H9 (cell line): ENCODE measurements around the gene CKLF. TPM values are rescaled to one million over a fixed set of nuclear protein-coding genes. Genes with fewer than 3 reads are reported as not detected.

Experiments used
- DNase-seq: peaks from one replicate; pipeline ENCODE4 v3.0.0-alpha.2; 2017
- H2AFZ ChIP-seq: one replicate; pipeline ENCODE4 v1.6.1; 2013; ENCODE audit warnings: mild to moderate bottlenecking, low read length, control low read depth, moderate library complexity
- H2AK5ac ChIP-seq: 2 replicates; pipeline ENCODE4 v1.6.1; 2013; ENCODE audit warnings: low read length, control low read depth, mixed read lengths; ENCODE audit not compliant: insufficient read length
- H2BK120ac ChIP-seq: one replicate; pipeline ENCODE4 v1.6.1; 2013; ENCODE audit warnings: low read depth, mild to moderate bottlenecking, low read length, control low read depth, inconsistent platforms; ENCODE audit not compliant: poor library complexity, severe bottlenecking
- H2BK12ac ChIP-seq: 2 replicates; pipeline ENCODE4 v1.6.1; 2013; ENCODE audit warnings: low read length, control low read depth, mixed read lengths, low read depth; ENCODE audit not compliant: insufficient read length
- H2BK15ac ChIP-seq: 2 replicates; pipeline ENCODE4 v1.6.1; 2013; ENCODE audit warnings: low read depth, low read length, control low read depth
- H2BK20ac ChIP-seq: one replicate; pipeline ENCODE4 v1.6.1; 2013; ENCODE audit warnings: low read depth, mild to moderate bottlenecking, low read length, control low read depth, inconsistent platforms; ENCODE audit not compliant: poor library complexity, severe bottlenecking
- H2BK5ac ChIP-seq: 2 replicates; pipeline ENCODE4 v1.6.1; 2013; ENCODE audit warnings: low read length, control low read depth, mixed read lengths; ENCODE audit not compliant: insufficient read length
- H3K14ac ChIP-seq: 2 replicates; pipeline ENCODE4 v1.6.1; 2013; ENCODE audit warnings: low read length, control low read depth; ENCODE audit not compliant: insufficient read depth
- H3K18ac ChIP-seq: 2 replicates; pipeline ENCODE4 v1.6.1; 2013; ENCODE audit warnings: low read depth, mild to moderate bottlenecking, mixed read lengths, low read length, control low read depth; ENCODE audit not compliant: insufficient read length
- H3K23ac ChIP-seq: 2 replicates; pipeline ENCODE4 v1.6.1; 2013; ENCODE audit warnings: low read length, control low read depth, mixed read lengths, low read depth; ENCODE audit not compliant: insufficient read length
- H3K23me2 ChIP-seq: 2 replicates; pipeline ENCODE4 v1.6.1; 2013; ENCODE audit warnings: low read depth, mild to moderate bottlenecking, mixed read lengths, low read length, control low read depth; ENCODE audit not compliant: insufficient read length, poor library complexity, severe bottlenecking
- H3K27ac ChIP-seq: 2 replicates; pipeline ENCODE4 v1.5.1; 2013; ENCODE audit warnings: low read length, control low read depth, mixed read lengths, low read depth; ENCODE audit not compliant: insufficient read length
- H3K27me3 ChIP-seq: 2 replicates; pipeline ENCODE4 v1.6.1; 2013; ENCODE audit warnings: low read length, control low read depth, inconsistent platforms; ENCODE audit not compliant: insufficient read depth
- H3K4ac ChIP-seq: 2 replicates; pipeline ENCODE4 v1.6.1; 2013; ENCODE audit warnings: low read depth, mild to moderate bottlenecking, control low read depth, inconsistent platforms, low read length, moderate library complexity
- H3K4me1 ChIP-seq: 2 replicates; pipeline ENCODE4 v1.6.1; 2013; ENCODE audit warnings: low read length, control low read depth, inconsistent platforms; ENCODE audit not compliant: insufficient read depth
- H3K4me2 ChIP-seq: 2 replicates; pipeline ENCODE4 v1.6.1; 2013; ENCODE audit warnings: low read length, control low read depth, mixed read lengths; ENCODE audit not compliant: insufficient read length, insufficient read depth
- H3K56ac ChIP-seq: 2 replicates; pipeline ENCODE4 v1.6.1; 2013; ENCODE audit warnings: low read depth, mild to moderate bottlenecking, mixed read lengths, low read length, control low read depth; ENCODE audit not compliant: insufficient read length
- H3K79me1 ChIP-seq: 2 replicates; pipeline ENCODE4 v1.6.1; 2013; ENCODE audit warnings: low read depth, mild to moderate bottlenecking, moderate library complexity, low read length, control low read depth, inconsistent platforms; ENCODE audit not compliant: insufficient read depth, poor library complexity, severe bottlenecking
- H3K79me2 ChIP-seq: 2 replicates; pipeline ENCODE4 v1.6.1; 2013; ENCODE audit warnings: low read length, control low read depth, inconsistent platforms; ENCODE audit not compliant: insufficient read depth
- H3K9ac ChIP-seq: 2 replicates; pipeline ENCODE4 v1.6.1; 2013; ENCODE audit warnings: low read length, control low read depth, mixed read lengths; ENCODE audit not compliant: insufficient read length; ENCODE audit errors: extremely low read depth
- H3K9me3 ChIP-seq: one replicate; pipeline ENCODE4 v1.6.1; 2013; ENCODE audit warnings: low read depth, low read length, inconsistent platforms; ENCODE audit not compliant: control insufficient read depth
- H3T11ph ChIP-seq: one replicate; pipeline ENCODE4 v1.6.1; 2013; ENCODE audit warnings: mild to moderate bottlenecking, low read length, control low read depth, inconsistent platforms
- H4K20me1 ChIP-seq: one replicate; pipeline ENCODE4 v1.6.1; 2013; ENCODE audit not compliant: control insufficient read depth, insufficient read length, insufficient read depth
- H4K5ac ChIP-seq: 2 replicates; pipeline ENCODE4 v1.6.1; 2013; ENCODE audit warnings: low read depth, mild to moderate bottlenecking, mixed read lengths, low read length, control low read depth; ENCODE audit not compliant: insufficient read length
- H4K8ac ChIP-seq: replicated peaks from 2 replicates; pipeline ENCODE4 v1.6.1; 2013; ENCODE audit warnings: low read length, control low read depth, mixed read lengths, low read depth; ENCODE audit not compliant: insufficient read length
- H4K91ac ChIP-seq: 2 replicates; pipeline ENCODE4 v1.6.1; 2013; ENCODE audit warnings: low read depth, mild to moderate bottlenecking, moderate library complexity, mixed read lengths, low read length, control low read depth; ENCODE audit not compliant: insufficient read length
- H3K27ac Mint-ChIP-seq, 3 experiments: 2 replicates in 2 of 3; 3 replicates in 1 of 3; pipeline ENCODE4 v1.8.0; 2020 to 2021; ENCODE audit warnings: mixed read lengths in 3 of 3, mild to moderate bottlenecking in 1 of 3, moderate library complexity in 1 of 3
- H3K27me3 Mint-ChIP-seq: 2 replicates; pipeline ENCODE4 v1.8.0; 2021; ENCODE audit warnings: low read depth, mild to moderate bottlenecking, moderate library complexity, mixed read lengths
- H3K36me3 Mint-ChIP-seq, 3 experiments: 2 replicates in 2 of 3; 3 replicates in 1 of 3; pipeline ENCODE4 v1.8.0; 2020 to 2021; ENCODE audit warnings: low read depth in 3 of 3, mixed read lengths in 3 of 3; ENCODE audit not compliant: insufficient read depth in 1 of 3
- H3K4me1 Mint-ChIP-seq, 2 experiments: 2 replicates each; pipeline ENCODE4 v1.8.0; 2020; ENCODE audit warnings: mixed read lengths in 2 of 2
- H3K4me3 Mint-ChIP-seq, 2 experiments: 2 replicates in 1 of 2; 3 replicates in 1 of 2; pipeline ENCODE4 v1.8.0; 2020 to 2021; ENCODE audit warnings: mild to moderate bottlenecking in 2 of 2, mixed read lengths in 2 of 2, moderate library complexity in 1 of 2
- H3K9me3 Mint-ChIP-seq, 2 experiments: 2 replicates in 1 of 2; 3 replicates in 1 of 2; pipeline ENCODE4 v1.8.0; 2020; ENCODE audit warnings: mild to moderate bottlenecking in 2 of 2, mixed read lengths in 2 of 2, moderate library complexity in 1 of 2
- CTCF ChIP-seq: fragments of 200-600 bp; sonication (generic); conservative IDR thresholded peaks from 3 replicates; pipeline ENCODE4 v1.8.0; 2021; ENCODE audit warnings: antibody characterized with exemption, mild to moderate bottlenecking
- WGBS: extraction: QIAGEN DNeasy Blood & Tissue Kit; methylation state at CpG from one replicate; pipeline ENCODE4 v1.1.7; 2013; ENCODE audit warnings: missing lambda C conversion rate, low lambda C conversion rate, mixed read lengths; ENCODE audit not compliant: insufficient read length; ENCODE audit errors: extremely low coverage; 5-methylcytosine and 5-hydroxymethylcytosine counted together
- total RNA-seq: library from RNA; stranded (reverse); gene quantifications from 2 replicates; pipeline ENCODE4 v1.2.1, GENCODE V29; 2021

Gene CKLF
- total RNA-seq, 1 experiment from 2014 or later, result 23.1 TPM

DNA sequence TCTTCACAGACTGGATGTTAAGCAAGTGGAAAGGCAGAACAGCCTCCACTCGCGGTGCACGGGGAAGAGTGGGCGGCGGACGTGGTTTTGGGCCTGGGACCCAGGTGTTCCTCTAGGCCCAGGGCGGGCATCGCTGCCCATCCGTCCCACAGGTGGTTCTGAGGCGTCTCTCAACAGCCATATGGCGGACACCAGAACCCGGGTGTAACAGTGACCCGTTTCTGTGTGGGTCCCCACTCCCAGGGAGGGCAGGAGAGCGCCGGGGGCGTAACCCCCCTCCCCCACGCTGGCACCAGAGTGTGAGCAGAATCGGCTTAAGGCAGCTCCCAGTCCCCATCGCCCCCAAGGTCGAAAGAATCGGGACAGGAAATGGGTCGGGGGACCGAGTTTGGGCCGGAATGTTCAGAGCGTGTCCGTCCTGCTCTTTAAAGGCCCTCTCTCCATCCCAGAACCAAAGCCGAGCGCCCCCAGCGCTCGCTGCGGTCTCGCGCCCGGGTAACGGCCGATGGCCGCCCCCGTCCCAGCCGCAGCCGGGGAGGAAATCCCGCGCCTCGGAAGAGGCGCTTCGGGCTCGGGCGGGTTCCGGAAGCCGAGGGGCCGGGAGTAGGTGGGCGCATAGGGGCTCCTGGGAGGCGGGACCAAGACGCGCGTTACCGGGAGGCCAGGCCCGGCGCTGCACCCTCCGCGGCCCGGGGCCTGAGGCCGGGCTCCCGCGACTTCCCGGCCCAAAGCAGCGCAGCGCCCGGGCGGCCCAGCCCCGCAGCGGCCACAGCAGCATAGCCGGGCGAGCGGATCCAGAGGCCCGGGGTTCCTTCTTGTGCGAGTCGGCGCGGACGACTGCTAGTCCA is 2.9 kb upstream of the CKLF start, which contains the start of gene TK2:
Gene TK2 (minus strand): TSS at position 839 of the 848 bp plus-strand sequence. CDS start 61 bp downstream, at position 778.
- Mint-ChIP-seq H3K4me1 (peaks cover 13 to 19% of the 10 kb centered on the region in 2 experiments), H3K4me3 (peak within 1 kb of the TSS; percentile 71 to 79), H3K9me3 (peaks cover 3 to 5% of the 10 kb centered on the region in 2 experiments; a peak in 2 of 5 replicates), H3K36me3 (peaks cover 2 to 13% (median 4%) of the 10 kb centered on the region in 3 experiments; a peak in 5 of 7 replicates), H3K27ac (peak within 1 kb of the TSS; percentile 16 to 93 (median 33); a peak in 5 of 7 replicates), H3K27me3 (peaks cover 19% of the 10 kb centered on the region)
- H3K4me2 ChIP-seq, result peak within 1 kb of the TSS; percentile 89
- no peak within 1 kb of the TSS for H2AK5ac ChIP-seq
- H2BK20ac ChIP-seq, result no peak within 1 kb of the TSS
- H3K9ac ChIP-seq, result peak within 1 kb of the TSS; percentile 87
- no peak within 1 kb of the TSS for H3T11ph ChIP-seq
- H3K9me3 ChIP-seq, result no peaks in the 10 kb centered on the region
- peak; percentile 74 for DNase-seq
- no peak within 1 kb of the TSS for H2BK15ac ChIP-seq
- H4K8ac ChIP-seq, result peak within 1 kb of the TSS; percentile 68
- peaks cover 12% of the 10 kb centered on the region for H3K23me2 ChIP-seq
- H3K23ac ChIP-seq, result no peak within 1 kb of the TSS
- H3K56ac ChIP-seq, result no peak within 1 kb of the TSS
- no peaks in the 10 kb centered on the region for H4K20me1 ChIP-seq
- no CpG with 5 or more reads among the region's 80 CpGs for WGBS
- peak within 1 kb of the TSS; percentile 94 for H3K18ac ChIP-seq
- 0 out of 2 replicates have a peak within 1 kb of the TSS, but pooled peaks have one; percentile 27 for H3K4ac ChIP-seq
- no peaks in the 10 kb centered on the region for H3K79me2 ChIP-seq
- H3K27me3 ChIP-seq, result no peaks in the 10 kb centered on the region; the same call in 1 of the 2 replicates
- H4K5ac ChIP-seq, result peak within 1 kb of the TSS; percentile 85
- no peak within 1 kb of the TSS for H2BK5ac ChIP-seq
- H3K14ac ChIP-seq, result peak within 1 kb of the TSS; percentile 98
- H2BK12ac ChIP-seq, result peak within 1 kb of the TSS; percentile 52
- peak within 1 kb of the TSS; percentile 67 for H2AFZ ChIP-seq
- no peak within 1 kb of the TSS for H3K27ac ChIP-seq
- no peak; the same call in 2 of the 3 replicates for TF ChIP-seq CTCF
- H3K79me1 ChIP-seq, result no peaks in the 10 kb centered on the region
- no peaks in the 10 kb centered on the region for H3K4me1 ChIP-seq
- H4K91ac ChIP-seq, result peak within 1 kb of the TSS; percentile 76
- no peak within 1 kb of the TSS for H2BK120ac ChIP-seq
